GM19240 (cell line): ENCODE results near the gene NPW.

Experiments
- DNase-seq: peaks from one replicate; pipeline ENCODE4 v3.0.0; 2011; ENCODE audit warnings: low spot score; ENCODE audit not compliant: insufficient read length

NPW gene

GRCh38 chr16:2035431-2036199 lies 16.0 kb downstream of the NPW start:
- no peak for DNase-seq

GRCh38 chr16:2036200-2036966 lies 16.8 kb downstream of the NPW start:
- DNase-seq: no peak

GRCh38 chr16:2037115-2037514 lies 17.5 kb downstream of the NPW start:
- no peak for DNase-seq

GRCh38 chr16:2037647-2038381 lies 18.2 kb downstream of the NPW start:
- no peak for DNase-seq

- no peak for DNase-seq
Measured at GRCh38 chr16:2038382-2039231, 19.0 kb downstream of the NPW start.

- DNase-seq: no peak
Measured at GRCh38 chr16:2039274-2040031, 19.9 kb downstream of the NPW start.

GRCh38 chr16:2040041-2040786 lies 20.6 kb downstream of the NPW start:
- no peak for DNase-seq

- DNase-seq: no peak
Measured at GRCh38 chr16:2040787-2041522, 21.4 kb downstream of the NPW start.

- no peak for DNase-seq
Measured at GRCh38 chr16:2042171-2042985, 22.8 kb downstream of the NPW start.

- no peak for DNase-seq
Measured at GRCh38 chr16:2042986-2043666, 23.5 kb downstream of the NPW start.

- DNase-seq: no peak
Measured at GRCh38 chr16:2043667-2044451, 24.3 kb downstream of the NPW start.

- DNase-seq: no peak
Measured at GRCh38 chr16:2044541-2044940, 25.0 kb downstream of the NPW start.

- DNase-seq: no peak
Measured at GRCh38 chr16:2045965-2046892, 26.6 kb downstream of the NPW start.

GRCh38 chr16:2046893-2047329 lies 27.3 kb downstream of the NPW start:
- no peak for DNase-seq

- peak; percentile 99 for DNase-seq
Measured at GRCh38 chr16:2047330-2048115, 27.9 kb downstream of the NPW start, which contains the start of the genes NTHL1 and TSC2. TSS of gene NTHL1 (minus strand) at chr16:2047834. CDS start at chr16:2047823, 11 bp downstream. TSS of gene TSC2 (plus strand) at chr16:2047985. CDS start at chr16:2048616, 631 bp downstream.
